ENCODE measurements around the gene CHD9NB. TPM values are rescaled to one million over a fixed set of nuclear protein-coding genes. Genes with fewer than 3 reads are reported as not detected.

CHD9NB gene
- total RNA-seq, 1 donor from 2014 or later, result not detected

DNA sequence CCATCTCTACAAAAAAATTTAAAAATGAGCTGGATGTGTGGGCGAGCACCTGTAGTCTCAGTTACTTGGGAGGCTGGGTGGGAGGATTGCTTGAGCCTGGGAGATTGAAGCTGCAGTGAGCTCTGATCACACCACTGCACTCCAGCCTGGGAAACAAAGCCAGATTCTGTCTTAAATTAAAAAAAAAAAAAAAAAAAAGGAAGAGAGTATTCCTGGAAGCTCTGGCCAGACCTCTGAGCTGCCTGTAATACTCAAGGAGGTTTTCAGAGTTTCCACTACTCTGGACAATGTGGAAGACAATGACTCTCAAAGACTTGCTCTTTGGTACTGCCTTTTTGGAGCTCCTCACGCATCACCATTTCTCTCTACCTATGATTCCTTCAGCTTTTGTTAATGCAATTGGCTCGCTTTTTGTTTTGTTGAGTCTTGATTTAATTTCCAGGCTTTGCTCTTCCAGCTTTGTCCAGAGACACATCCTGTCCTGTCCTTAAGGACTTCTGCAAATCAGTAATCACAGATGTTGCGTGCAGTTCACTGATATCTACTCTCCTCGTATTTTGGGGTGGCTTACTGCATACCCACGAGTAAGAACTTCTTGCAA lies 12.9 kb upstream of the CHD9NB start:
- Mint-ChIP-seq H3K9me3 (no peaks in the 10 kb centered on the region), H3K27ac (peak overlapping the region; percentile 63), H3K4me1 (peaks cover 86% of the 10 kb centered on the region), H3K36me3 (ENCODE audit: low read depth) (peaks cover 12% of the 10 kb centered on the region), H3K4me3 (no peak overlapping the region), H3K27me3 (no peaks in the 10 kb centered on the region)
- DNase-seq (no peak), ATAC-seq (ENCODE audit: low read depth) (no peak)
- TF ChIP-seq, protein P1, sequence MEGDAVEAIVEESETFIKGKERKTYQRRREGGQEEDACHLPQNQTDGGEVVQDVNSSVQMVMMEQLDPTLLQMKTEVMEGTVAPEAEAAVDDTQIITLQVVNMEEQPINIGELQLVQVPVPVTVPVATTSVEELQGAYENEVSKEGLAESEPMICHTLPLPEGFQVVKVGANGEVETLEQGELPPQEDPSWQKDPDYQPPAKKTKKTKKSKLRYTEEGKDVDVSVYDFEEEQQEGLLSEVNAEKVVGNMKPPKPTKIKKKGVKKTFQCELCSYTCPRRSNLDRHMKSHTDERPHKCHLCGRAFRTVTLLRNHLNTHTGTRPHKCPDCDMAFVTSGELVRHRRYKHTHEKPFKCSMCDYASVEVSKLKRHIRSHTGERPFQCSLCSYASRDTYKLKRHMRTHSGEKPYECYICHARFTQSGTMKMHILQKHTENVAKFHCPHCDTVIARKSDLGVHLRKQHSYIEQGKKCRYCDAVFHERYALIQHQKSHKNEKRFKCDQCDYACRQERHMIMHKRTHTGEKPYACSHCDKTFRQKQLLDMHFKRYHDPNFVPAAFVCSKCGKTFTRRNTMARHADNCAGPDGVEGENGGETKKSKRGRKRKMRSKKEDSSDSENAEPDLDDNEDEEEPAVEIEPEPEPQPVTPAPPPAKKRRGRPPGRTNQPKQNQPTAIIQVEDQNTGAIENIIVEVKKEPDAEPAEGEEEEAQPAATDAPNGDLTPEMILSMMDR (IDR thresholded peaks at IDR 0.05), result no peak
- ChIA-PET POLR2A (interaction anchor here (0.6 to 3.6 kb wide), 5 partner anchors 14 to 227 kb away, joined by 3 to 26 read pairs (median 4); no protein-coding TSS in a partner anchor), CTCF (interaction anchor here (1.1 to 1.8 kb wide), 3 partner anchors 11 to 93 kb away, joined by 3 to 6 read pairs (median 4); partner anchors contain the start of gene CHD9)
- intact Hi-C loops (cut with micrococcal nuclease), result no loop called here

DNA sequence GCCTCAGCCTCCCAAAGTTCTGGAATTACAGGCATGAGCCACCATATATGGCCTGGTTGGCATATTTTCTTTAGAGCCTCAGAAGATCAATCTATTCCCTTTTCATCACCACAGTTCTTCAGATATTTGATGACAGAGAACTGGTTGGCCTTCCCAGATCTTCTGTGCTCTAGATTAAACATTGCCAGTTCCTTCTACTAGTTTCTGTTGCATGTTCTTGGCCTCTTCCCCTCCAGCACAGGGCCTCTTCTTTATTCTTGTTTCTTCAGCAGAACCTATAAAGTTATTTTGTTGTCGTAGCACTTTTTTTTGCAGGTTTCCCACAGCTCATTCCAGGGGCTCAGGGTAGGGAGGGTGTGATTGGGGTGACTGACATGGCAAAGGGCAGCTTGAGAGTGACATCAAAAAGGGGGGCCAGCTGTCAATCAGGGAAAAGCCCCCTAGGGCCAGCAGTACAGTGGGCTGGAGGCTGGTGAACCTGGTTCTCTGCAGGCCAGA lies 11.4 kb upstream of the CHD9NB start:
- ATAC-seq (ENCODE audit: low read depth), result no peak
- H3K9me3 Mint-ChIP-seq, result no peaks in the 10 kb centered on the region
- POLR2A ChIA-PET, result interaction anchor here (0.9 to 3.6 kb wide), 5 partner anchors 9 to 57 kb away, joined by 3 to 26 read pairs (median 4); partner anchors contain the start of gene CHD9
- H3K4me3 Mint-ChIP-seq, result peak overlapping the region; percentile 39
- no peak for DNase-seq
- H3K4me1 Mint-ChIP-seq, result peaks cover 86% of the 10 kb centered on the region
- H3K27me3 Mint-ChIP-seq, result no peaks in the 10 kb centered on the region
- peaks cover 6% of the 10 kb centered on the region for H3K36me3 Mint-ChIP-seq (ENCODE audit: low read depth)
- intact Hi-C loops (cut with micrococcal nuclease), result no loop called here
- CTCF ChIA-PET, result interaction anchor here (1.2 to 1.9 kb wide), 2 partner anchors 9 to 66 kb away, joined by 3 to 7 read pairs; partner anchors contain the start of gene CHD9
- TF ChIP-seq, protein P1 (IDR thresholded peaks at IDR 0.05), result no peak
- peak overlapping the region; percentile 80 for H3K27ac Mint-ChIP-seq

DNA sequence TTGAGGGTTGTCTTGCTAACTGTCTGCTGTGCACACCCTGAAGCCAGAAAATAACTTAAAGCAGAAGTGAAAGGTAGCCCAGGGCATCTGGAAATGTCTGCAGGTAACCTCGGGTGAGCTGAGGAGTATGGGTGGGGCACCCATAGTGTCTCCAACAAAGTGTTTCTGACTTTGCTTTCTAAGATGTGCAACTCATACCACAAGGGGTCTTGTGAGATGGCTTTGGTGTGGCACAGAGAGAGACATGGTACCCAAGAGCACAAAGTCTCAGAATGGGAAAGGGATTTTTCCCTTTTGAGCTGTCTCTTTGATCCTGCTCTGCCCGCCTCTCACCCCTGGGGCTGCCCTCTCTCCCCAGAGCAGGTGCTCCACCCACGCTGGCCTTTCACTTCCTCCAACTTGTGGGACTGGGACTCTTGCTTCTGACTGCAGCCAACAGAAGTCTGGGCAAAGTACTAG lies 9.0 kb upstream of the CHD9NB start:
- ATAC-seq (ENCODE audit: low read depth), result peak; percentile 82
- intact Hi-C loops (cut with micrococcal nuclease), result loop anchor here (1.0 to 2.0 kb wide), 6 partner anchors 7 to 441 kb away; partner anchors contain the start of genes AKTIP and CHD9
- peak; percentile 65 for DNase-seq
- Mint-ChIP-seq H3K27ac (peak overlapping the region; percentile 82), H3K27me3 (no peaks in the 10 kb centered on the region), H3K9me3 (no peaks in the 10 kb centered on the region), H3K4me3 (peak overlapping the region; percentile 65), H3K36me3 (ENCODE audit: low read depth) (peaks cover 4% of the 10 kb centered on the region), H3K4me1 (peaks cover 88% of the 10 kb centered on the region)
- POLR2A ChIA-PET, result interaction anchor here (0.6 to 3.4 kb wide), 10 partner anchors 9 to 642 kb away, joined by 3 to 30 read pairs (median 4); partner anchors contain the start of genes FTO and RPGRIP1L
- CTCF ChIA-PET, result interaction anchor here (0.8 to 2.0 kb wide), 5 partner anchors 37 to 147 kb away, joined by 3 to 7 read pairs (median 4); no protein-coding TSS in a partner anchor
- TF ChIP-seq, protein P1 (IDR thresholded peaks at IDR 0.05), result no peak

DNA sequence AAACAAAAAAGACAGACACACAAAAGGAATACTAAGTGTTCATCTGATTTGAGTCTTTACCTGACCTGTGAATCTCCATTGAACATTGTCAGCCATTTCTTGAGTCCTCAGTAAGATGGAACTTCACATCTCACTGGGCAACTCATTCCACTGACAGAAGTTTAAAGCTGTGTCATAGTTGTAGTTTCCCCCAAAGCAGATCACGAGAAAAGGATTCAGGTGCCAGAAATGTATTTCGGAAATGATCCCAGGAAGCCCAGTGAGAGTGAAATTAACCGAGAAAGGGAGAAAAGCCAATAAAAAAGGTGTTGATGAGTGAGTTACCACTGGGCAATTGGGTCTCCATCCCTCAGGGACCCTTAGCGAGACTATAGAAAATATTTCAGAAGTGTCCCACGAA lies 8.6 kb upstream of the CHD9NB start:
- H3K4me1 Mint-ChIP-seq, result peaks cover 90% of the 10 kb centered on the region
- peaks cover 3% of the 10 kb centered on the region for H3K36me3 Mint-ChIP-seq (ENCODE audit: low read depth)
- H3K27ac Mint-ChIP-seq, result peak overlapping the region; percentile 82
- no peak for ATAC-seq (ENCODE audit: low read depth)
- ChIA-PET POLR2A (interaction anchor here (0.6 to 3.4 kb wide), 12 partner anchors 9 to 643 kb away, joined by 3 to 30 read pairs (median 4); partner anchors contain the start of genes FTO and RPGRIP1L), CTCF (interaction anchor here (0.8 to 2.0 kb wide), 5 partner anchors 37 to 147 kb away, joined by 3 to 7 read pairs (median 5); no protein-coding TSS in a partner anchor)
- H3K9me3 Mint-ChIP-seq, result no peaks in the 10 kb centered on the region
- TF ChIP-seq, protein P1 (IDR thresholded peaks at IDR 0.05), result no peak
- intact Hi-C loops (cut with micrococcal nuclease), result loop anchor here (1.0 to 2.0 kb wide), 4 partner anchors 30 to 442 kb away; partner anchors contain the start of gene AKTIP
- H3K27me3 Mint-ChIP-seq, result no peaks in the 10 kb centered on the region
- no peak for DNase-seq
- peak overlapping the region; percentile 65 for H3K4me3 Mint-ChIP-seq

All from activated B cell treated with CpG ODN at 0.5 μM for 24 hours (primary cell).